K562 (cell line): ENCODE data around the gene PKHD1. TPM values are rescaled to one million over a fixed set of nuclear protein-coding genes. Genes with fewer than 3 reads are reported as not detected.

ENCODE experiments used
- ATAC-seq: fragments of 200-7000 bp; cut with Tn5 transposase; 3 replicates; pipeline ENCODE4 v1.9.1; 2020; ENCODE audit warnings: moderate library complexity
- BruUV-seq: library from RNA; stranded (reverse); fragments of 400-500 nt; replicated peaks from 2 replicates; lab custom pipeline; 2021; lab: Mats Ljungman, UMichigan
- CTCF ChIA-PET: fragments of 300-600 bp; formaldehyde crosslinking; extraction: SDS; loops from one replicate; lab custom pipeline; 2021; ENCODE audit warnings: low intra/inter-chr PET ratio; lab: Yijun Ruan, JAX
- POLR2A ChIA-PET: fragments of 300-600, 350-650 bp; sonication (Branson Sonifier 250); formaldehyde crosslinking; extraction: SDS; loops from one replicate; lab custom pipeline; 2021; ENCODE audit warnings: antibody characterized with exemption, inconsistent platforms; lab: Yijun Ruan, JAX
- DNase-seq, 4 experiments: peaks; one replicate each; pipeline versions ENCODE4 v3.0.0 to v3.0.0-alpha.2; 2011 to 2018; ENCODE audit warnings: low spot score in 3 of 4, mixed read lengths in 3 of 4; ENCODE audit errors: extremely low read depth in 1 of 4
- FAIRE-seq: peaks from 2 replicates; lab custom pipeline; 2011; peaks lifted over from hg19 to GRCh38; lab: Jason Lieb, UNC
- H2AFZ ChIP-seq: 2 replicates; pipeline ENCODE4 v1.6.0; 2011; ENCODE audit warnings: low read depth, low read length, control low read depth, inconsistent platforms
- H3K27ac ChIP-seq: fragments of 200-600 bp; 3 replicates; pipeline ENCODE4 v1.8.0; 2011; ENCODE audit warnings: low read depth, mild to moderate bottlenecking, control low read depth, inconsistent platforms, low read length, moderate library complexity, mixed read lengths; ENCODE audit errors: extremely low read depth
- H3K27me3 ChIP-seq, 2 experiments: fragments of 300-600 bp in 1 of 2; 2 replicates in 1 of 2; 3 replicates in 1 of 2; pipeline versions ENCODE4 v1.6.0 to v1.8.0; 2011; ENCODE audit warnings: inconsistent platforms in 2 of 2, low read length in 2 of 2, mild to moderate bottlenecking in 1 of 2, mixed read lengths in 1 of 2, moderate library complexity in 1 of 2; ENCODE audit not compliant: control insufficient read depth in 2 of 2, insufficient read depth in 2 of 2
- H3K36me3 ChIP-seq: fragments of 300-600 bp; 3 replicates; pipeline ENCODE4 v1.8.0; 2011; ENCODE audit warnings: mild to moderate bottlenecking, low read length, inconsistent platforms; ENCODE audit not compliant: control insufficient read depth, insufficient read depth
- H3K4me1 ChIP-seq, 2 experiments: fragments of 200-600 bp in 1 of 2; replicated peaks in 1 of 2; 2 replicates in 1 of 2; 3 replicates in 1 of 2; pipeline versions ENCODE4 v1.5.1 to v1.8.0; 2011; ENCODE audit warnings: inconsistent platforms in 2 of 2, low read length in 2 of 2, mild to moderate bottlenecking in 1 of 2, mixed read lengths in 1 of 2, moderate library complexity in 1 of 2; ENCODE audit not compliant: control insufficient read depth in 2 of 2, insufficient read depth in 2 of 2
- H3K4me2 ChIP-seq: 2 replicates; pipeline ENCODE4 v1.6.1; 2011; ENCODE audit warnings: low read length, control low read depth, inconsistent platforms, mixed read lengths; ENCODE audit not compliant: insufficient read depth
- H3K4me3 ChIP-seq: fragments of 200-600 bp; sonication (generic), shearing (Covaris generic); 2 replicates; pipeline ENCODE4 v1.5.1; 2016; ENCODE audit warnings: control low read depth, inconsistent platforms
- H3K79me2 ChIP-seq: fragments of 200-600 bp; 3 replicates; pipeline ENCODE4 v1.8.0; 2011; ENCODE audit warnings: low read length, inconsistent platforms; ENCODE audit not compliant: control insufficient read depth, insufficient read depth
- H3K9ac ChIP-seq, 2 experiments: 2 replicates each; pipeline versions ENCODE4 v1.6.0 to v1.6.1; 2011; ENCODE audit warnings: low read depth in 2 of 2, low read length in 2 of 2, control low read depth in 1 of 2, inconsistent platforms in 1 of 2, mild to moderate bottlenecking in 1 of 2, mixed read lengths in 1 of 2; ENCODE audit not compliant: insufficient read depth in 1 of 2
- H3K9me1 ChIP-seq: one replicate; pipeline ENCODE4 v1.6.0; 2011; ENCODE audit warnings: inconsistent platforms, mild to moderate bottlenecking, low read length, moderate library complexity; ENCODE audit not compliant: control insufficient read depth, insufficient read depth
- H3K9me3 ChIP-seq: replicated peaks from 2 replicates; pipeline ENCODE4 v1.5.1; 2011; ENCODE audit warnings: low read depth, low read length, inconsistent platforms; ENCODE audit not compliant: control insufficient read depth, insufficient read depth
- H4K20me1 ChIP-seq: replicated peaks from 2 replicates; pipeline ENCODE4 v1.6.1; 2011; ENCODE audit warnings: low read length, inconsistent platforms, mixed read lengths; ENCODE audit not compliant: control insufficient read depth, insufficient read depth
- BACH1 ChIP-seq: fragments of 200-800 bp; sonication (Bioruptor generic); IDR thresholded peaks from 2 replicates; pipeline ENCODE4 v1.6.1; 2016; ENCODE audit warnings: missing genetic modification characterization, missing compliant biosample characterization
- C11orf30 ChIP-seq: fragments of 450-650 bp; IDR thresholded peaks from 2 replicates; pipeline ENCODE4 v1.6.1; 2016; ENCODE audit warnings: low read depth, mild to moderate bottlenecking
- CBFA2T2 ChIP-seq: fragments of 450-650 bp; conservative IDR thresholded peaks from 2 replicates; pipeline ENCODE4 v1.6.1; 2017; ENCODE audit warnings: mild to moderate bottlenecking
- DNMT1 ChIP-seq: fragments of 450-650 bp; IDR thresholded peaks from 2 replicates; pipeline ENCODE4 v1.6.1; 2016; ENCODE audit warnings: antibody characterized with exemption, mild to moderate bottlenecking
- ELF2 ChIP-seq: fragments of 250-450 bp; sonication (Bioruptor Pico); IDR thresholded peaks from 2 replicates; pipeline ENCODE4 v1.5.0; 2021; ENCODE audit warnings: mild to moderate bottlenecking
- FOXJ2 ChIP-seq: fragments of 200-800 bp; sonication (Bioruptor generic); IDR thresholded peaks from 2 replicates; pipeline ENCODE4 v1.6.1; 2016; ENCODE audit warnings: missing genetic modification characterization, missing compliant biosample characterization
- KDM1A ChIP-seq, 2 experiments: fragments of 450-650 bp; IDR thresholded peaks; 2 replicates each; pipeline ENCODE4 v1.6.1; 2016; ENCODE audit warnings: mild to moderate bottlenecking in 2 of 2
- MIER1 ChIP-seq: fragments of 450-650 bp; IDR thresholded peaks from 2 replicates; pipeline ENCODE4 v1.6.1; 2016; ENCODE audit warnings: antibody characterized with exemption, mild to moderate bottlenecking, low read depth
- NR1H2 ChIP-seq: sonication (generic); formaldehyde crosslinking; IDR thresholded peaks from 2 replicates; pipeline ENCODE4 v1.4.0; 2020; ENCODE audit warnings: mild to moderate bottlenecking, missing genetic modification reagents
- SUPT5H ChIP-seq: fragments of 450-650 bp; IDR thresholded peaks from 2 replicates; pipeline ENCODE4 v1.6.1; 2016
- TFAP4 ChIP-seq: sonication (generic); formaldehyde crosslinking; IDR thresholded peaks from 2 replicates; pipeline ENCODE4 v1.8.0; 2022; ENCODE audit warnings: missing genetic modification reagents, mild to moderate bottlenecking, moderate library complexity, borderline replicate concordance
- ZBTB11 ChIP-seq, 3 experiments: fragments of 200-800 bp in 1 of 3; fragments of 250-450 bp in 1 of 3; fragments of 450-650 bp in 1 of 3; sonication (Bioruptor Pico) in 1 of 3; sonication (Bioruptor generic) in 1 of 3; formaldehyde crosslinking in 1 of 3; IDR thresholded peaks; 2 replicates each; pipeline versions ENCODE4 v1.6.1 to v1.8.0; 2016 to 2022; ENCODE audit warnings: mild to moderate bottlenecking in 2 of 3, missing genetic modification characterization in 2 of 3, missing compliant biosample characterization in 1 of 3, moderate library complexity in 1 of 3
- ZC3H11A ChIP-seq: IDR thresholded peaks from 2 replicates; pipeline ENCODE4 v1.6.1; 2012; ENCODE audit warnings: low read depth, low read length, improper control_type of control experiment
- ZFX ChIP-seq: sonication (generic); formaldehyde crosslinking; IDR thresholded peaks from 2 replicates; pipeline ENCODE4 v1.8.0; 2022; ENCODE audit warnings: mild to moderate bottlenecking, missing genetic modification reagents, moderate library complexity
- ZNF740 ChIP-seq, 3 experiments: fragments of 200-800 bp in 1 of 3; sonication (Bioruptor generic) in 1 of 3; sonication (generic) in 1 of 3; formaldehyde crosslinking in 1 of 3; IDR thresholded peaks; 2 replicates each; pipeline versions ENCODE4 v1.6.1 to v1.8.0; 2016 to 2022; ENCODE audit warnings: mild to moderate bottlenecking in 2 of 3, missing compliant biosample characterization in 2 of 3, missing genetic modification characterization in 2 of 3, missing genetic modification reagents in 1 of 3
- ZSCAN32 ChIP-seq: fragments of 450-650 bp; formaldehyde crosslinking; IDR thresholded peaks from 2 replicates; pipeline ENCODE4 v1.4.0; 2020; ENCODE audit warnings: mild to moderate bottlenecking, moderate library complexity
- WGBS: fragments of 100-300 bp; shearing (Covaris generic); methylation state at CpG from one replicate; pipeline ENCODE4 v1.1.6; 2016; ENCODE audit warnings: low coverage, mixed read lengths; ENCODE audit not compliant: insufficient coverage; ENCODE audit errors: missing lambda C conversion rate; 5-methylcytosine and 5-hydroxymethylcytosine counted together
- in situ Hi-C: fragments of 300-500 bp; cut with MboI; formaldehyde crosslinking; loops from 4 replicates; pipeline ENCODE4 v1.15.0; 2018; ENCODE audit warnings: inconsistent platforms, mixed read lengths
- intact Hi-C: fragments of 100-400 bp; cut with micrococcal nuclease; formaldehyde crosslinking; loops from 2 replicates; pipeline ENCODE4 v1.14.2; 2022
- polyA plus RNA-seq, 8 experiments: library from polyadenylated mRNA; depleted of rRNA in 4 of 8; stranded (reverse) in 5 of 8; unstranded in 3 of 8; fragments of >200 nt; fragmentation: Nextera tagmentation in 2 of 8; fragmentation: Illumina TruSeq in 1 of 8; extraction: Ambion mirVana in 2 of 8; extraction: Trizol in 1 of 8; gene quantifications; 2 replicates each; pipeline versions ENCODE4 v1.2.1 to v1.2.3, GENCODE V29; 2011 to 2014; ENCODE audit warnings: inconsistent platforms in 1 of 8, missing spikeins in 1 of 8
- total RNA-seq, 7 experiments: library from RNA; depleted of rRNA in 6 of 7; stranded (reverse); fragments of >200 nt in 6 of 7; fragmentation: Illumina TruSeq in 2 of 7; extraction: Trizol in 2 of 7; gene quantifications; 2 replicates each; pipeline versions ENCODE4 v1.2.1 to v1.2.3, GENCODE V29; 2011 to 2021; ENCODE audit warnings: low replicate concordance in 1 of 7

Gene PKHD1
- total and polyA plus RNA-seq, 9 of the 15 experiments (the other 6 are each of a cell fraction or from before 2014, with no cell fraction given), result 0.01 to 0.04 (median 0.01) TPM; not detected in 6

- TF ChIP-seq ZNF740 (CRISPR knock-in tag; IDR thresholded peaks at IDR 0.05), result no peak
- no peak for TF ChIP-seq ZNF740 (tag; IDR thresholded peaks at IDR 0.05)
- TF ChIP-seq KDM1A (IDR thresholded peaks at IDR 0.05), result no peak
- TF ChIP-seq ZC3H11A, result no peak
- TF ChIP-seq, all 486 proteins: peak for 0
Measured at GRCh38 chr6:52012582-52012981, 74.8 kb downstream of the PKHD1 start (continued).

- no peak for FAIRE-seq
- 0% methylated on average over 1 of the region's 1 CpG for WGBS
- Histone ChIP-seq H3K4me3 (no peak overlapping the region), H4K20me1 (no peaks in the 10 kb centered on the region), H3K9me3 (no peaks in the 10 kb centered on the region), H3K79me2 (no peaks in the 10 kb centered on the region)
- CTCF ChIA-PET, result no interaction called here
- BruUV-seq, result no TSS peak
- in situ Hi-C loops, result loop anchor here (25.0 kb wide), 2 partner anchors 1199 to 1874 kb away; partner anchors contain the start of gene TFAP2B
- POLR2A ChIA-PET, result no interaction called here
- TF ChIP-seq ZBTB11 (CRISPR knock-in tag; IDR thresholded peaks at IDR 0.05) (no peak), FOXJ2 (tag) (no peak), NR1H2 (CRISPR knock-in tag) (no peak), ZFX (CRISPR knock-in tag) (no peak), BACH1 (tag) (no peak), C11orf30 (no peak), MIER1 (no peak), TFAP4 (CRISPR knock-in tag) (no peak), ZSCAN32 (CRISPR knock-in tag) (no peak), CBFA2T2 (no peak), ELF2 (CRISPR knock-in tag) (no peak), DNMT1 (no peak), SUPT5H (no peak)
- TF ChIP-seq, all 486 proteins: peak for 0
- H2AFZ ChIP-seq, result no peak overlapping the region
- no peak for ATAC-seq
- no peak overlapping the region for H3K9ac ChIP-seq
- H3K4me2 ChIP-seq, result no peak overlapping the region
- no peaks in the 10 kb centered on the region for H3K36me3 ChIP-seq
- intact Hi-C loops, result no loop called here
- no peak overlapping the region for H3K27ac ChIP-seq
- no peaks in the 10 kb centered on the region for H3K27me3 ChIP-seq
- no peak for DNase-seq
- no peaks in the 10 kb centered on the region for H3K9me1 ChIP-seq
- H3K4me1 ChIP-seq, result no peaks in the 10 kb centered on the region
Measured at GRCh38 chr6:52010806-52011205, 76.6 kb downstream of the PKHD1 start.
